Measurements from ENCODE around the gene SUCLG2.

SUCLG2 gene

GRCh38 chr3:67524046-67524445 is 130.4 kb downstream of the SUCLG2 start:
- H3K9me3 ChIP-seq (ENCODE audit: control insufficient read depth, low read depth, low read length), result no peaks in the 10 kb centered on the region
- H3K27ac ChIP-seq (ENCODE audit: low read length), result no peak overlapping the region

GRCh38 chr3:67522081-67522480 is 132.3 kb downstream of the SUCLG2 start:
- no peaks in the 10 kb centered on the region for H3K36me3 ChIP-seq (ENCODE audit: control insufficient read depth, low read depth, low read length)
- no peak overlapping the region for H3K27ac ChIP-seq (ENCODE audit: low read length)
- no peak overlapping the region for H3K4me3 ChIP-seq (ENCODE audit: low read length)
- H3K4me1 ChIP-seq (ENCODE audit: control insufficient read depth, low read depth, low read length), result no peaks in the 10 kb centered on the region
- H3K27me3 ChIP-seq (ENCODE audit: control insufficient read depth, insufficient read depth, low read length), result no peaks in the 10 kb centered on the region
- H3K9ac ChIP-seq (ENCODE audit: low read length), result no peak overlapping the region
- no peaks in the 10 kb centered on the region for H3K9me3 ChIP-seq (ENCODE audit: control insufficient read depth, low read depth, low read length)

More at GRCh38 chr3:67524046-67524445, 130.4 kb downstream of the SUCLG2 start:
- Histone ChIP-seq H3K4me1 (ENCODE audit: control insufficient read depth, low read depth, low read length) (no peaks in the 10 kb centered on the region), H3K36me3 (ENCODE audit: control insufficient read depth, low read depth, low read length) (no peaks in the 10 kb centered on the region), H3K4me3 (ENCODE audit: low read length) (no peak overlapping the region), H3K27me3 (ENCODE audit: control insufficient read depth, insufficient read depth, low read length) (no peaks in the 10 kb centered on the region), H3K9ac (ENCODE audit: low read length) (no peak overlapping the region)

- no peak overlapping the region for H3K27ac ChIP-seq (ENCODE audit: low read length)
- H3K9me3 ChIP-seq (ENCODE audit: control insufficient read depth, low read depth, low read length), result no peaks in the 10 kb centered on the region
- peaks cover 1% of the 10 kb centered on the region for H3K4me1 ChIP-seq (ENCODE audit: control insufficient read depth, low read depth, low read length)
- no peak overlapping the region for H3K4me3 ChIP-seq (ENCODE audit: low read length)
- H3K27me3 ChIP-seq (ENCODE audit: control insufficient read depth, insufficient read depth, low read length), result no peaks in the 10 kb centered on the region
- no peaks in the 10 kb centered on the region for H3K36me3 ChIP-seq (ENCODE audit: control insufficient read depth, low read depth, low read length)
- no peak overlapping the region for H3K9ac ChIP-seq (ENCODE audit: low read length)
Measured at GRCh38 chr3:67521053-67521646, 133.3 kb downstream of the SUCLG2 start.

GRCh38 chr3:67518236-67518635 is 136.2 kb downstream of the SUCLG2 start:
- H3K9ac ChIP-seq (ENCODE audit: low read length), result no peak overlapping the region

GRCh38 chr3:67517781-67518180 is 136.6 kb downstream of the SUCLG2 start:
- no peaks in the 10 kb centered on the region for H3K9me3 ChIP-seq (ENCODE audit: control insufficient read depth, low read depth, low read length)
- no peaks in the 10 kb centered on the region for H3K27me3 ChIP-seq (ENCODE audit: control insufficient read depth, insufficient read depth, low read length)
- H3K27ac ChIP-seq (ENCODE audit: low read length), result no peak overlapping the region
- H3K36me3 ChIP-seq (ENCODE audit: control insufficient read depth, low read depth, low read length), result no peaks in the 10 kb centered on the region
- H3K4me1 ChIP-seq (ENCODE audit: control insufficient read depth, low read depth, low read length), result peaks cover 8% of the 10 kb centered on the region
- H3K9ac ChIP-seq (ENCODE audit: low read length), result no peak overlapping the region
- H3K4me3 ChIP-seq (ENCODE audit: low read length), result no peak overlapping the region

More at GRCh38 chr3:67518236-67518635, 136.2 kb downstream of the SUCLG2 start:
- H3K36me3 ChIP-seq (ENCODE audit: control insufficient read depth, low read depth, low read length), result no peaks in the 10 kb centered on the region
- no peak overlapping the region for H3K27ac ChIP-seq (ENCODE audit: low read length)
- no peak overlapping the region for H3K4me3 ChIP-seq (ENCODE audit: low read length)
- H3K27me3 ChIP-seq (ENCODE audit: control insufficient read depth, insufficient read depth, low read length), result no peaks in the 10 kb centered on the region
- no peaks in the 10 kb centered on the region for H3K9me3 ChIP-seq (ENCODE audit: control insufficient read depth, low read depth, low read length)
- peaks cover 8% of the 10 kb centered on the region for H3K4me1 ChIP-seq (ENCODE audit: control insufficient read depth, low read depth, low read length)

- Histone ChIP-seq H3K27me3 (ENCODE audit: control insufficient read depth, insufficient read depth, low read length) (no peaks in the 10 kb centered on the region), H3K4me3 (ENCODE audit: low read length) (no peak overlapping the region), H3K27ac (ENCODE audit: low read length) (no peak overlapping the region), H3K9ac (ENCODE audit: low read length) (no peak overlapping the region), H3K36me3 (ENCODE audit: control insufficient read depth, low read depth, low read length) (no peaks in the 10 kb centered on the region), H3K4me1 (ENCODE audit: control insufficient read depth, low read depth, low read length) (peaks cover 8% of the 10 kb centered on the region), H3K9me3 (ENCODE audit: control insufficient read depth, low read depth, low read length) (no peaks in the 10 kb centered on the region)
Measured at GRCh38 chr3:67516496-67516895, 137.9 kb downstream of the SUCLG2 start.

GRCh38 chr3:67515778-67516177 is 138.6 kb downstream of the SUCLG2 start:
- no peaks in the 10 kb centered on the region for H3K27me3 ChIP-seq (ENCODE audit: control insufficient read depth, insufficient read depth, low read length)
- no peaks in the 10 kb centered on the region for H3K36me3 ChIP-seq (ENCODE audit: control insufficient read depth, low read depth, low read length)
- H3K27ac ChIP-seq (ENCODE audit: low read length), result no peak overlapping the region
- H3K4me1 ChIP-seq (ENCODE audit: control insufficient read depth, low read depth, low read length), result peaks cover 8% of the 10 kb centered on the region
- no peaks in the 10 kb centered on the region for H3K9me3 ChIP-seq (ENCODE audit: control insufficient read depth, low read depth, low read length)
- H3K4me3 ChIP-seq (ENCODE audit: low read length), result no peak overlapping the region
- no peak overlapping the region for H3K9ac ChIP-seq (ENCODE audit: low read length)

- H3K27ac ChIP-seq (ENCODE audit: low read length), result no peak overlapping the region
- no peaks in the 10 kb centered on the region for H3K4me1 ChIP-seq (ENCODE audit: control insufficient read depth, low read depth, low read length)
- H3K36me3 ChIP-seq (ENCODE audit: control insufficient read depth, low read depth, low read length), result no peaks in the 10 kb centered on the region
- H3K4me3 ChIP-seq (ENCODE audit: low read length), result no peak overlapping the region
- H3K9me3 ChIP-seq (ENCODE audit: control insufficient read depth, low read depth, low read length), result no peaks in the 10 kb centered on the region
- H3K27me3 ChIP-seq (ENCODE audit: control insufficient read depth, insufficient read depth, low read length), result no peaks in the 10 kb centered on the region
- H3K9ac ChIP-seq (ENCODE audit: low read length), result no peak overlapping the region
Measured at GRCh38 chr3:67509471-67510075, 144.8 kb downstream of the SUCLG2 start.

- Histone ChIP-seq H3K4me3 (ENCODE audit: low read length) (no peak overlapping the region), H3K4me1 (ENCODE audit: control insufficient read depth, low read depth, low read length) (no peaks in the 10 kb centered on the region), H3K27me3 (ENCODE audit: control insufficient read depth, insufficient read depth, low read length) (no peaks in the 10 kb centered on the region), H3K9me3 (ENCODE audit: control insufficient read depth, low read depth, low read length) (no peaks in the 10 kb centered on the region), H3K27ac (ENCODE audit: low read length) (no peak overlapping the region), H3K9ac (ENCODE audit: low read length) (no peak overlapping the region), H3K36me3 (ENCODE audit: control insufficient read depth, low read depth, low read length) (no peaks in the 10 kb centered on the region)
Measured at GRCh38 chr3:67507584-67507983, 146.8 kb downstream of the SUCLG2 start.

GRCh38 chr3:67500709-67501108 is 153.7 kb downstream of the SUCLG2 start:
- Histone ChIP-seq H3K27ac (ENCODE audit: low read length) (no peak overlapping the region), H3K9me3 (ENCODE audit: control insufficient read depth, low read depth, low read length) (no peaks in the 10 kb centered on the region), H3K4me1 (ENCODE audit: control insufficient read depth, low read depth, low read length) (no peaks in the 10 kb centered on the region), H3K4me3 (ENCODE audit: low read length) (no peak overlapping the region), H3K9ac (ENCODE audit: low read length) (no peak overlapping the region), H3K36me3 (ENCODE audit: control insufficient read depth, low read depth, low read length) (no peaks in the 10 kb centered on the region), H3K27me3 (ENCODE audit: control insufficient read depth, insufficient read depth, low read length) (no peaks in the 10 kb centered on the region)

GRCh38 chr3:67497746-67498145 is 156.7 kb downstream of the SUCLG2 start:
- Histone ChIP-seq H3K9ac (ENCODE audit: low read length) (no peak overlapping the region), H3K27me3 (ENCODE audit: control insufficient read depth, insufficient read depth, low read length) (no peaks in the 10 kb centered on the region), H3K9me3 (ENCODE audit: control insufficient read depth, low read depth, low read length) (no peaks in the 10 kb centered on the region), H3K4me1 (ENCODE audit: control insufficient read depth, low read depth, low read length) (no peaks in the 10 kb centered on the region), H3K27ac (ENCODE audit: low read length) (no peak overlapping the region), H3K4me3 (ENCODE audit: low read length) (no peak overlapping the region), H3K36me3 (ENCODE audit: control insufficient read depth, low read depth, low read length) (no peaks in the 10 kb centered on the region)

GRCh38 chr3:67495751-67496150 is 158.7 kb downstream of the SUCLG2 start:
- Histone ChIP-seq H3K4me3 (ENCODE audit: low read length) (no peak overlapping the region), H3K9ac (ENCODE audit: low read length) (no peak overlapping the region), H3K36me3 (ENCODE audit: control insufficient read depth, low read depth, low read length) (no peaks in the 10 kb centered on the region), H3K9me3 (ENCODE audit: control insufficient read depth, low read depth, low read length) (no peaks in the 10 kb centered on the region), H3K27ac (ENCODE audit: low read length) (no peak overlapping the region), H3K27me3 (ENCODE audit: control insufficient read depth, insufficient read depth, low read length) (no peaks in the 10 kb centered on the region), H3K4me1 (ENCODE audit: control insufficient read depth, low read depth, low read length) (no peaks in the 10 kb centered on the region)
